OCI-LY7 (cell line): ENCODE data around the gene TAGLN.

Experiments used
- EZH2phosphoT487 ChIP-seq: fragments of 200-600 bp; sonication (generic); IDR thresholded peaks from 2 replicates; pipeline ENCODE4 v1.6.1; 2018; ENCODE audit warnings: low read depth, borderline replicate concordance, mild to moderate bottlenecking, mixed run types, antibody characterized with exemption, low read length, moderate library complexity, mixed read lengths
- TF ChIP-seq, protein P1 (sequence below): fragments of 200-600 bp; sonication (generic); conservative IDR thresholded peaks from 2 replicates; pipeline ENCODE4 v1.5.1; 2014; ENCODE audit warnings: mild to moderate bottlenecking, antibody characterized with exemption, low read length, moderate library complexity, mixed read lengths

DNA sequence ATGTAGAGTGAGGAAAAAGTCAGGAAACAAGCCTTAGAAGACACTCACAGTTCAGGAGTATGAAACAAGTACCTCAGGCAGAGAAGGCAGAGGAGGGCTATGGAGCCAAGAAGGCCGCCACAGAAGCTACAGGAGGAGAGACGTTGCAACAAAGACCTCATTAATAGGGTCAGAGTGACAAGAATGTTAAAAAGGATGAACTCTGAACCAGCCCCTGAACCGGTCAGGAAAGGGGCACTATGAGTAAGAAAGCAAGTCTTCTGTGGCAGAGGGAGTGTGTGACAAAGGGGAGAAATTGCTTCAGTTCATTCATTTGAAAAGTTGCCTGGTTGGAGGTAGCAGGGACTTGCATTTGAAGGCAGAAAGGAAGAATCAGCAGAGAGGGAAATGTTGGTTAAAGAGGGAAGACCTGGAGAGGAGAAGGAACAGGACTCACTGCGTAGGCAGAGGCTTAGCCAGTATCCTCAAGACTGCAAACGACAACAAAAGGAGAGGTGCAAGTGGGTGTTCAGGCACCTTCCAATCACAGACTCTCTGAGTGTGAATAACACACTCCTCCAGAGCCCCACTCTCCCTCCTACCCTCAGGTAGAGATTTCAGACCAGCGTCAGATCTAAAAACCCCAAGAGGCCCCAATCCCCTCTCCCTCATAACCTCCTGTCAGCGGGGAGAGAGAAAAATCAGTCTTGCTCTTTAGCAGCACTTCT, 15.4 kb downstream of the TAGLN start:
- TF ChIP-seq, protein P1, sequence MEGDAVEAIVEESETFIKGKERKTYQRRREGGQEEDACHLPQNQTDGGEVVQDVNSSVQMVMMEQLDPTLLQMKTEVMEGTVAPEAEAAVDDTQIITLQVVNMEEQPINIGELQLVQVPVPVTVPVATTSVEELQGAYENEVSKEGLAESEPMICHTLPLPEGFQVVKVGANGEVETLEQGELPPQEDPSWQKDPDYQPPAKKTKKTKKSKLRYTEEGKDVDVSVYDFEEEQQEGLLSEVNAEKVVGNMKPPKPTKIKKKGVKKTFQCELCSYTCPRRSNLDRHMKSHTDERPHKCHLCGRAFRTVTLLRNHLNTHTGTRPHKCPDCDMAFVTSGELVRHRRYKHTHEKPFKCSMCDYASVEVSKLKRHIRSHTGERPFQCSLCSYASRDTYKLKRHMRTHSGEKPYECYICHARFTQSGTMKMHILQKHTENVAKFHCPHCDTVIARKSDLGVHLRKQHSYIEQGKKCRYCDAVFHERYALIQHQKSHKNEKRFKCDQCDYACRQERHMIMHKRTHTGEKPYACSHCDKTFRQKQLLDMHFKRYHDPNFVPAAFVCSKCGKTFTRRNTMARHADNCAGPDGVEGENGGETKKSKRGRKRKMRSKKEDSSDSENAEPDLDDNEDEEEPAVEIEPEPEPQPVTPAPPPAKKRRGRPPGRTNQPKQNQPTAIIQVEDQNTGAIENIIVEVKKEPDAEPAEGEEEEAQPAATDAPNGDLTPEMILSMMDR: no peak
- no peak for TF ChIP-seq EZH2phosphoT487
